ENCODE data around the gene TMEM163. TPM values are rescaled to one million over a fixed set of nuclear protein-coding genes. Genes with fewer than 3 reads are reported as not detected.
"Not testable (repeated sequence)": the region's sequence is repeated elsewhere in the genome, so short reads cannot be mapped to it uniquely, and the experiment has no call there.

TMEM163 gene
- total RNA-seq, 1 experiment from 2014 or later = 4.1 TPM

DNA sequence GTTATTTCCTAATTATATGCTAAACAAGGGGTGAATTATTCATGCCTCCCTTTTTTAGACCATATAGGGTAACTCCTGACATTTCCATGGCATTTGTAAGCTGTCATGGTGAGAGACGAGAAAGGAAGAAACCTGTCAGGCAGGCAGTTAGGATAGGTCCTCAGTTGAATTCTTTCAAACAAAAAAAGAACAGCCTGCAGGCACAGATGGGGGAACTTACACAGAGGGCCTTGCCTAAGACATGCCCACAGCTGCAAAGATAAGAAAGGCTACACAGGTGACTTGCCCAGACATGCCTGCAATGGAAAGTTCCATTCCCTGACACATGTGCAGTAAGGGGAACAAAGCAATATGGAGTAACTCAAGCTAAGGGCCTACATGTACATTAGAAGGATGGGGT is 128.1 kb downstream of the TMEM163 start:
- Mint-ChIP-seq H3K4me1 (ENCODE audit: low read depth, unreplicated experiment) (peaks cover 9% of the 10 kb centered on the region), H3K9me3 (ENCODE audit: unreplicated experiment) (peaks cover 44% of the 10 kb centered on the region), H3K36me3 (ENCODE audit: insufficient read depth, unreplicated experiment) (no peaks in the 10 kb centered on the region), H3K27ac (ENCODE audit: unreplicated experiment) (no peak overlapping the region), H3K27me3 (ENCODE audit: insufficient read depth, unreplicated experiment) (no peaks in the 10 kb centered on the region), H3K4me3 (ENCODE audit: unreplicated experiment) (no peak overlapping the region)
- intact Hi-C loops (cut with micrococcal nuclease; ENCODE audit: unreplicated experiment) = no loop called here
- no peaks in the 10 kb centered on the region for H3K27me3 ChIP-seq (replicated peaks; ENCODE audit: control insufficient read depth, insufficient read depth, low read length)
- ChIA-PET POLR2A (no interaction called here), CTCF (no interaction called here)
- H3K36me3 ChIP-seq (ENCODE audit: control insufficient read depth, insufficient read depth, low read length) = no peaks in the 10 kb centered on the region
- H3K4me3 ChIP-seq (ENCODE audit: low read depth, low read length) = no peak overlapping the region
- H3K4me1 ChIP-seq = no peaks in the 10 kb centered on the region; the same call in 1 of the 2 replicates
- TF ChIP-seq, protein P1, sequence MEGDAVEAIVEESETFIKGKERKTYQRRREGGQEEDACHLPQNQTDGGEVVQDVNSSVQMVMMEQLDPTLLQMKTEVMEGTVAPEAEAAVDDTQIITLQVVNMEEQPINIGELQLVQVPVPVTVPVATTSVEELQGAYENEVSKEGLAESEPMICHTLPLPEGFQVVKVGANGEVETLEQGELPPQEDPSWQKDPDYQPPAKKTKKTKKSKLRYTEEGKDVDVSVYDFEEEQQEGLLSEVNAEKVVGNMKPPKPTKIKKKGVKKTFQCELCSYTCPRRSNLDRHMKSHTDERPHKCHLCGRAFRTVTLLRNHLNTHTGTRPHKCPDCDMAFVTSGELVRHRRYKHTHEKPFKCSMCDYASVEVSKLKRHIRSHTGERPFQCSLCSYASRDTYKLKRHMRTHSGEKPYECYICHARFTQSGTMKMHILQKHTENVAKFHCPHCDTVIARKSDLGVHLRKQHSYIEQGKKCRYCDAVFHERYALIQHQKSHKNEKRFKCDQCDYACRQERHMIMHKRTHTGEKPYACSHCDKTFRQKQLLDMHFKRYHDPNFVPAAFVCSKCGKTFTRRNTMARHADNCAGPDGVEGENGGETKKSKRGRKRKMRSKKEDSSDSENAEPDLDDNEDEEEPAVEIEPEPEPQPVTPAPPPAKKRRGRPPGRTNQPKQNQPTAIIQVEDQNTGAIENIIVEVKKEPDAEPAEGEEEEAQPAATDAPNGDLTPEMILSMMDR (IDR thresholded peaks at IDR 0.05; ENCODE audit: insufficient read depth in 1 of 2, low read depth in 1 of 2, low read length in 1 of 2, severe bottlenecking in 1 of 2, unreplicated experiment in 1 of 2) = no peak
- DNase-seq = no peak
- peaks cover 15% of the 10 kb centered on the region for H3K9me3 ChIP-seq
- BruUV-seq (replicated peaks) = no TSS peak

DNA sequence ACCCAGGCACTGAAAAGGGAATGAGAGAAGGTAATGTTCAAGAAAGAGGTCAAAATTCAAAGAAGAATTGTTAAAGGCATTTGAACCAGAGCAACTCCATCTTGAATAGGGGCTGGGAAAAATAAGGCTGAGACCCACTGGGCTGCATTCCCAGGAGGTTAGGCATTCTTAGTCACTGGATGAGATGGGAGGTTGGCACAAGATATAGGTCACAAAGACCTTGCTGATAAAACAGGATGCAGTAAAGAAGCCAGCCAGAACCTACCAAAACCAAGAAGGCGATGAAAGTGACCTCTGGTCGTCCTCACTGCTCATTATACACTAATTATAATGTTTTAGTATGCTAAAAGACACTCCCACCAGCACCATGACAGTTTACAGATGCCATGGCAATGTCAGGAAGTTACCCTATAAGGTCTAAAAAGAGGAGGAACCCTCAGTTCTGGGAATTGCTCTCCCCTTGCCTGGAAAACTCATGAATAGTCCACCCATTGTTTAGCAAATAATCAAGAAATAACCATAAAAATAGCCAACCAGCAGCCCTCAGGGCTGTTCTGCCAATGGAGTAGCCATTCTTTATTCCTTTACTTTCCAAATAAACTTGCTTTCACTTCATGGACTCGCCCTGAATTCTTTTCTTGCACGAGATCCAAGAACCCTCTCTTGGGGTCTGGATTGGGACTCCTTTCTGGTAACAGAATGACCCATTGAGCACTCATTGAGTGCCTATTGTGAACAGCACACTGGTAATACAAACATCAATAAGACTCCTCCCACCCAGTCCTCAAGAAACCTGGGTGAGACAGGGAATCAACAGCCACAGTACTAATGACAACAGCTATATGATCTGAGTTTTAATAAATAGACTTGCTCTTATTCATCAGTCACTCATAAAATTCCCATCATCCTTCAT is 129.4 kb downstream of the TMEM163 start:
- H3K27me3 ChIP-seq (replicated peaks; ENCODE audit: control insufficient read depth, insufficient read depth, low read length); H3K4me3 Mint-ChIP-seq (ENCODE audit: unreplicated experiment); POLR2A ChIA-PET; H3K27me3 Mint-ChIP-seq (ENCODE audit: insufficient read depth, unreplicated experiment); H3K4me1 Mint-ChIP-seq (ENCODE audit: low read depth, unreplicated experiment); H3K27ac Mint-ChIP-seq (ENCODE audit: unreplicated experiment); intact Hi-C loops (cut with micrococcal nuclease; ENCODE audit: unreplicated experiment); CTCF ChIA-PET; H3K4me1 ChIP-seq; H3K4me3 ChIP-seq (ENCODE audit: low read depth, low read length); DNase-seq; H3K36me3 Mint-ChIP-seq (ENCODE audit: insufficient read depth, unreplicated experiment); H3K36me3 ChIP-seq (ENCODE audit: control insufficient read depth, insufficient read depth, low read length); BruUV-seq (replicated peaks): not testable (repeated sequence)
- H3K9me3 ChIP-seq = peaks cover 15% of the 10 kb centered on the region
- H3K9me3 Mint-ChIP-seq (ENCODE audit: unreplicated experiment) = peaks cover 44% of the 10 kb centered on the region

DNA sequence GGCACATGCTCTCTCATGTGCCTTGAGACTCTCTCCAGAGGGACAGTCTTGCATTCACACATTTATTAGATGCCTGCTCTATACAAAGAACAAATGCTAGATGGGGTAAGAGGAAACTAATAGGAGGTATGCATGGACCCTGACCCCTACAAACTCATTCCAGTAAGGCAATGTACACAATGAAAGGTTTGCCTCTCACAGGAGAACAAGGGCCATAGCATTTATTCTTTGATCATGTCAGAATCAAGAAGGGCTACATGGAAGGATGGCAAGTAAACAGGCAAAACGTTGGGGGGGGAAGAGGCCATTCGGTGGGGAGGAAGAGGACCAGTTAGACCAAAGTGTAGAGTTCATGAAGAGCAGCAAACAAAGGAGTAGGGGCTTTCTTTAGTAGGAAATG is 130.2 kb downstream of the TMEM163 start:
- ChIA-PET POLR2A (no interaction called here), CTCF (no interaction called here)
- H3K4me3 ChIP-seq (ENCODE audit: low read depth, low read length) = no peak overlapping the region
- H3K27me3 ChIP-seq (replicated peaks; ENCODE audit: control insufficient read depth, insufficient read depth, low read length) = no peaks in the 10 kb centered on the region
- H3K4me1 Mint-ChIP-seq (ENCODE audit: low read depth, unreplicated experiment) = peaks cover 9% of the 10 kb centered on the region
- no peak for DNase-seq
- H3K4me1 ChIP-seq = no peaks in the 10 kb centered on the region; the same call in 1 of the 2 replicates
- no peak overlapping the region for H3K27ac Mint-ChIP-seq (ENCODE audit: unreplicated experiment)
- no peak overlapping the region for H3K4me3 Mint-ChIP-seq (ENCODE audit: unreplicated experiment)
- BruUV-seq (replicated peaks) = no TSS peak
- no peaks in the 10 kb centered on the region for H3K36me3 ChIP-seq (ENCODE audit: control insufficient read depth, insufficient read depth, low read length)
- intact Hi-C loops (cut with micrococcal nuclease; ENCODE audit: unreplicated experiment) = no loop called here
- TF ChIP-seq, protein P1 (IDR thresholded peaks at IDR 0.05; ENCODE audit: insufficient read depth in 1 of 2, low read depth in 1 of 2, low read length in 1 of 2, severe bottlenecking in 1 of 2, unreplicated experiment in 1 of 2) = no peak
- no peaks in the 10 kb centered on the region for H3K27me3 Mint-ChIP-seq (ENCODE audit: insufficient read depth, unreplicated experiment)
- H3K9me3 Mint-ChIP-seq (ENCODE audit: unreplicated experiment) = peaks cover 44% of the 10 kb centered on the region
- peaks cover 15% of the 10 kb centered on the region for H3K9me3 ChIP-seq
- H3K36me3 Mint-ChIP-seq (ENCODE audit: insufficient read depth, unreplicated experiment) = no peaks in the 10 kb centered on the region

Measured in Caco-2 (cell line).